IMR-90 (cell line): Measurements from ENCODE around the gene KDSR. TPM values are rescaled to one million over a fixed set of nuclear protein-coding genes. Genes with fewer than 3 reads are reported as not detected.

Source experiments
- ATAC-seq: fragments of 200-7000 bp; cut with Tn5 transposase; 2 replicates; pipeline ENCODE4 v1.9.1; 2020; ENCODE audit warnings: low read depth, mild to moderate bottlenecking, moderate library complexity
- BruUV-seq: library from RNA; stranded (reverse); fragments of 400-500 nt; replicated peaks from 2 replicates; lab custom pipeline; 2021; lab: Mats Ljungman, UMichigan
- CTCF ChIA-PET: fragments of 300-600 bp; formaldehyde crosslinking; extraction: SDS; loops from one replicate; lab custom pipeline; 2021; ENCODE audit warnings: antibody characterized with exemption; lab: Yijun Ruan, JAX
- POLR2A ChIA-PET: fragments of 300-600 bp; sonication (Branson Sonifier 250); formaldehyde crosslinking; loops from one replicate; lab custom pipeline; 2022; ENCODE audit warnings: antibody characterized with exemption; ENCODE audit not compliant: unreplicated experiment; lab: Charles Lee
- DNase-seq: peaks from one replicate; pipeline ENCODE4 v3.0.0; 2013
- H2AFZ ChIP-seq: replicated peaks from 2 replicates; pipeline ENCODE3; 2013; ENCODE audit warnings: low read length, mild to moderate bottlenecking; ENCODE audit not compliant: poor library complexity
- H2AK5ac ChIP-seq: 2 replicates; pipeline ENCODE4 v1.6.1; 2013; ENCODE audit warnings: low read depth, low read length, inconsistent platforms
- H2AK9ac ChIP-seq: replicated peaks from 2 replicates; pipeline ENCODE3; 2013; ENCODE audit warnings: mild to moderate bottlenecking, low read depth, low read length, moderate library complexity; ENCODE audit not compliant: poor library complexity
- H2BK120ac ChIP-seq: 2 replicates; pipeline ENCODE4 v1.6.1; 2013; ENCODE audit warnings: low read depth, low read length, inconsistent platforms
- H2BK15ac ChIP-seq: 3 replicates; pipeline ENCODE4 v1.6.1; 2013; ENCODE audit warnings: low read depth, low read length, inconsistent platforms
- H2BK20ac ChIP-seq: 2 replicates; pipeline ENCODE4 v1.6.1; 2013; ENCODE audit warnings: low read depth, mild to moderate bottlenecking, inconsistent platforms, low read length, moderate library complexity
- H2BK5ac ChIP-seq: 2 replicates; pipeline ENCODE4 v1.6.1; 2013; ENCODE audit warnings: mild to moderate bottlenecking, low read depth, low read length, inconsistent platforms; ENCODE audit not compliant: poor library complexity, severe bottlenecking
- H3K14ac ChIP-seq: replicated peaks from 2 replicates; pipeline ENCODE4 v1.6.1; 2013; ENCODE audit warnings: low read depth, low read length, inconsistent platforms
- H3K18ac ChIP-seq: 2 replicates; pipeline ENCODE4 v1.6.1; 2013; ENCODE audit warnings: low read depth, low read length, control low read depth
- H3K23ac ChIP-seq: 2 replicates; pipeline ENCODE4 v1.6.1; 2013; ENCODE audit warnings: low read depth, low read length, inconsistent platforms
- H3K27ac ChIP-seq: 2 replicates; pipeline ENCODE4 v1.5.1; 2013; ENCODE audit warnings: mild to moderate bottlenecking, control low read depth, low read length; ENCODE audit not compliant: insufficient read depth
- H3K27me3 ChIP-seq: 2 replicates; pipeline ENCODE4 v1.6.1; 2013; ENCODE audit warnings: low read length; ENCODE audit not compliant: control insufficient read depth, insufficient read depth
- H3K36me3 ChIP-seq: 2 replicates; pipeline ENCODE4 v1.6.1; 2013; ENCODE audit warnings: low read length, mixed read lengths; ENCODE audit not compliant: control insufficient read depth, insufficient read depth
- H3K4ac ChIP-seq: 2 replicates; pipeline ENCODE4 v1.6.1; 2013; ENCODE audit warnings: low read depth, low read length, inconsistent platforms
- H3K4me1 ChIP-seq: 2 replicates; pipeline ENCODE4 v1.6.1; 2013; ENCODE audit warnings: low read length, mixed read lengths; ENCODE audit not compliant: control insufficient read depth, insufficient read depth
- H3K4me2 ChIP-seq: 2 replicates; pipeline ENCODE4 v1.6.1; 2013; ENCODE audit warnings: low read depth, mild to moderate bottlenecking, control low read depth, low read length, moderate library complexity
- H3K4me3 ChIP-seq: 2 replicates; pipeline ENCODE4 v1.5.1; 2013; ENCODE audit warnings: low read depth, mild to moderate bottlenecking, control low read depth, low read length, moderate library complexity; ENCODE audit not compliant: insufficient read depth
- H3K56ac ChIP-seq: 2 replicates; pipeline ENCODE4 v1.6.1; 2013; ENCODE audit warnings: low read length, inconsistent platforms; ENCODE audit not compliant: insufficient read depth; ENCODE audit errors: extremely low read depth
- H3K79me1 ChIP-seq, 2 experiments: 2 replicates each; pipeline ENCODE4 v1.6.1; 2013; ENCODE audit warnings: low read length in 2 of 2, inconsistent platforms in 1 of 2, low read depth in 1 of 2
- H3K9ac ChIP-seq: 2 replicates; pipeline ENCODE4 v1.6.1; 2013; ENCODE audit warnings: low read depth, low read length, control low read depth
- H3K9me1 ChIP-seq: 2 replicates; pipeline ENCODE4 v1.6.1; 2013; ENCODE audit warnings: low read length, inconsistent platforms; ENCODE audit not compliant: insufficient read depth
- H3K9me3 ChIP-seq: 2 replicates; pipeline ENCODE4 v1.6.1; 2013; ENCODE audit warnings: low read length; ENCODE audit not compliant: control insufficient read depth, insufficient read depth
- H4K20me1 ChIP-seq: 2 replicates; pipeline ENCODE4 v1.6.1; 2013; ENCODE audit warnings: low read length, inconsistent platforms; ENCODE audit not compliant: insufficient read depth
- H4K5ac ChIP-seq: 2 replicates; pipeline ENCODE4 v1.6.1; 2013; ENCODE audit warnings: mild to moderate bottlenecking, low read depth, low read length, control low read depth
- H4K8ac ChIP-seq, 2 experiments: 2 replicates each; pipeline ENCODE4 v1.6.1; 2013; ENCODE audit warnings: low read depth in 2 of 2, low read length in 2 of 2, control low read depth in 1 of 2, inconsistent platforms in 1 of 2
- H4K91ac ChIP-seq: 2 replicates; pipeline ENCODE4 v1.6.1; 2013; ENCODE audit warnings: low read depth, low read length, inconsistent platforms; ENCODE audit not compliant: insufficient read depth
- BHLHE40 ChIP-seq: fragments of 150-350 bp; IDR thresholded peaks from 2 replicates; pipeline ENCODE4 v1.6.1; 2016; ENCODE audit warnings: mild to moderate bottlenecking, low read depth, low read length
- CHD1 ChIP-seq: IDR thresholded peaks from 2 replicates; pipeline ENCODE4 v1.6.1; 2012; ENCODE audit warnings: low read depth, low read length, improper control_type of control experiment
- CTCF ChIP-seq: conservative IDR thresholded peaks from 2 replicates; pipeline ENCODE4 v1.5.1; 2012; ENCODE audit warnings: mild to moderate bottlenecking, low read depth, low read length, improper control_type of control experiment
- MAZ ChIP-seq: IDR thresholded peaks from 2 replicates; pipeline ENCODE4 v1.6.1; 2012; ENCODE audit warnings: low read depth, mild to moderate bottlenecking, low read length, improper control_type of control experiment, moderate library complexity, borderline replicate concordance
- RAD21 ChIP-seq: IDR thresholded peaks from 2 replicates; pipeline ENCODE4 v1.6.1; 2012; ENCODE audit warnings: low read length, improper control_type of control experiment
- SMC3 ChIP-seq: fragments of 150-350 bp; IDR thresholded peaks from 2 replicates; pipeline ENCODE4 v1.6.1; 2016; ENCODE audit warnings: low read depth, mild to moderate bottlenecking, antibody characterized with exemption, low read length, moderate library complexity
- WGBS, 2 experiments: methylation state at CpG; one replicate each; pipeline versions ENCODE4 v1.1.5 to v1.1.7; 2013; ENCODE audit warnings: missing lambda C conversion rate in 2 of 2; ENCODE audit not compliant: insufficient read length in 1 of 2; ENCODE audit errors: extremely low coverage in 2 of 2; 5-methylcytosine and 5-hydroxymethylcytosine counted together
- dilution Hi-C: fragments of 300-500 bp; cut with HindIII; formaldehyde crosslinking; loops from one replicate; pipeline ENCODE4 v1.14.3; 2018; ENCODE audit warnings: low sequenced_read_pairs; ENCODE audit not compliant: unreplicated experiment
- in situ Hi-C: fragments of 300-500 bp; cut with MboI; formaldehyde crosslinking; loops from 3 replicates; pipeline ENCODE4 v1.14.3; 2019; ENCODE audit warnings: low sequenced_read_pairs, inconsistent platforms, mixed read lengths
- intact Hi-C: fragments of 100-400 bp; cut with micrococcal nuclease; formaldehyde crosslinking; loops from 2 replicates; pipeline ENCODE4 v1.10.0; 2022
- polyA plus RNA-seq, 3 experiments: library from polyadenylated mRNA; depleted of rRNA; stranded (reverse); fragments of >200 nt; gene quantifications; 2 replicates each; pipeline ENCODE4 v1.2.3, GENCODE V29; 2012; ENCODE audit warnings: low replicate concordance in 1 of 3
- total RNA-seq: library from RNA; depleted of rRNA; stranded (reverse); fragments of >200 nt; gene quantifications from 2 replicates; pipeline ENCODE4 v1.2.3, GENCODE V29; 2012

Gene KDSR
- total and polyA plus RNA-seq, 2 of the 4 experiments (the other 2 are of a cell fraction), result 21.5 to 21.9 TPM

GRCh38 chr18:63407734-63408133 lies 40.7 kb upstream of the KDSR start:
- Histone ChIP-seq H3K27me3 (no peaks in the 10 kb centered on the region), H3K79me1 (peaks cover 36 to 56% of the 10 kb centered on the region in 2 experiments), H4K5ac (no peak overlapping the region), H3K4ac (no peak overlapping the region), H3K9ac (no peak overlapping the region), H4K91ac (no peak overlapping the region), H4K20me1 (peaks cover 8% of the 10 kb centered on the region; the same call in 1 of the 2 replicates), H3K56ac (no peak overlapping the region), H2BK5ac (no peak overlapping the region), H3K4me3 (no peak overlapping the region), H2BK20ac (no peak overlapping the region), H3K23ac (no peak overlapping the region; the same call in 1 of the 2 replicates), H4K8ac (no peak overlapping the region), H2BK15ac (no peak overlapping the region), H3K18ac (no peak overlapping the region), H3K9me1 (peaks cover 17% of the 10 kb centered on the region), H3K27ac (no peak overlapping the region), H3K9me3 (no peaks in the 10 kb centered on the region), H2BK120ac (no peak overlapping the region), H2AFZ (no peak overlapping the region), H3K4me2 (no peak overlapping the region), H2AK9ac (no peak overlapping the region), H3K14ac (no peak overlapping the region), H3K4me1 (peaks cover 10% of the 10 kb centered on the region), H3K36me3 (peaks cover 27% of the 10 kb centered on the region), H2AK5ac (no peak overlapping the region)
- no peak for TF ChIP-seq SMC3
- TF ChIP-seq RAD21, result no peak
- TF ChIP-seq BHLHE40, result no peak
- no peak for TF ChIP-seq CTCF
- no peak for TF ChIP-seq MAZ
- TF ChIP-seq CHD1, result no peak
- WGBS, 2 experiments, result no CpG with 5 or more reads among the region's 1 CpG
- POLR2A ChIA-PET, result no interaction called here
- in situ Hi-C loops (no loop called here), dilution Hi-C loops (no loop called here), intact Hi-C loops (no loop called here)
- DNase-seq (no peak), ATAC-seq (no peak)
- CTCF ChIA-PET, result no interaction called here
- BruUV-seq, result no TSS peak
